ENCODE data around the gene GCK. TPM values are rescaled to one million over a fixed set of nuclear protein-coding genes. Genes with fewer than 3 reads are reported as not detected.
"Not testable (repeated sequence)": the region's sequence is repeated elsewhere in the genome, so short reads cannot be mapped to it uniquely, and the experiment has no call there.

The GCK gene
- total RNA-seq, 1 donor from 2014 or later, result 1.7 TPM

DNA sequence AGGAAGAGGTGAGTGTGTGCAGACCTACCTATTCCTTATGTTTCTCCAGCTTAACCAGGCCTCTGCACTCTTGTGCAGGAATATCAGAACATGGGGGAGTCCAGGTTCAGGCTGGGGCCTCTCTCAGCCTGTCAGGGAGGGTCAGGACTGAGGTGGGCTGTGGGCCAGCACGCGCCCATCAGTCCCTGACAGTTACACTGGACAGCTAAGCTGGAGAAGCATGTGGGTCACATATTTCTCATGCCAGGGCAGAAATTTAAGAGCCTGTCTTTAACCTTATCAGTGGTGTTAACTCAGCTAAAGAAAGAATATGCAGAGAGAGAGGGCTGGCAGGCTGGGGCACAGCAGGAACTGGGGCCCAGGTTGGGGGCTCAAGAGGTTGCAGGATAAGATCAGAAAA is 57.2 kb downstream of the GCK start:
- H3K4me3 ChIP-seq, result no peak overlapping the region
- H3K27me3 ChIP-seq, result no peaks in the 10 kb centered on the region
- no peaks in the 10 kb centered on the region for H3K36me3 ChIP-seq
- DNase-seq (ENCODE audit: extremely low spot score in 2 of 2), result no peak
- H3K27ac ChIP-seq, result no peak overlapping the region
- intact Hi-C loops (cut with DNase I), result no loop called here
- no peak for TF ChIP-seq POLR2AphosphoS5 (IDR thresholded peaks at IDR 0.05; ENCODE audit: insufficient read depth in 1 of 2, low read depth in 1 of 2)
- no peaks in the 10 kb centered on the region for H3K4me1 ChIP-seq
- H3K9me3 ChIP-seq, result no peaks in the 10 kb centered on the region

DNA sequence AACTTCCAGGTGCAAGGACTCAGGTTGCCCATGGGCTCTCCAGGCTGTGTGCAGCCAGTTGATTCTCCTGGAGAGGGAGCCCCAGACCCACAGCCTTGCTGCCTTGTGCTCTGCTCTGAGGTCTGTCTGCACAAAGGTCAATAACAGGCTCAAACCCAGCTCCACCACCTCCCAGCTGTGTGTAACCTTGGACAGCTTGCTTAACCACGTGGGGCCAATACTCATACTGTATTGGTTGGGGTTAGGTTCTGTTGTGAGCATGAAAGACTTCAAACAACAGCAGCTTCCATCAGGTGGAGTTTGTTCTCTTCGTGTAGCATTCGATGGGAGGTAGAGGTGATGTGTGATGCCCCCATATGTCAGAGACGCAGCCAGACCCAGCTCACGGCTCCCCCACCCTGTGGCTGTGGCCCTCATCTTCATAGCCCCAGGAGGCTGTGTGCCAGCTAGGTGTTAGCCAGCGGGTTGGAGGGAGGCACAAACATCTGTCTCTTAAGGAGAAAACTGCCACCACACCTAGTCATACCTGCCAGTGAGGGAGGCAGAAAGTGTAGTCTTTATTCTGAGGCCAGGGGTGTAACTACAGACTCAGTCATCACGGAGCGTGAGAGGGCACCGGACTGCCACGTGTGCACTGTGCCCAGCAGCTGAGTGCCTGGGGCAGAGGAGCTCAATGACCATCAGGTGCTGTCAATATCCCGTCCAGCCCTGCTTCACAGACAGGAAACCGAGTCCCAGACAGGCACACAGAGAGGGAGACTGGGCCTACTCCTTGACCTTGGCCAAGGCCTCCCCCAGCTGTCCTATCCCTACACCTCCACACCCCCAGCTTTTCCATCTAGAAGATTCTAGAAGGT is 57.8 kb downstream of the GCK start:
- H3K4me1 ChIP-seq, result no peaks in the 10 kb centered on the region
- intact Hi-C loops (cut with DNase I), result no loop called here
- TF ChIP-seq POLR2AphosphoS5 (IDR thresholded peaks at IDR 0.05; ENCODE audit: insufficient read depth in 1 of 2, low read depth in 1 of 2) (no peak), POLR2A (IDR thresholded peaks at IDR 0.05) (no peak)
- TF ChIP-seq, protein P1, sequence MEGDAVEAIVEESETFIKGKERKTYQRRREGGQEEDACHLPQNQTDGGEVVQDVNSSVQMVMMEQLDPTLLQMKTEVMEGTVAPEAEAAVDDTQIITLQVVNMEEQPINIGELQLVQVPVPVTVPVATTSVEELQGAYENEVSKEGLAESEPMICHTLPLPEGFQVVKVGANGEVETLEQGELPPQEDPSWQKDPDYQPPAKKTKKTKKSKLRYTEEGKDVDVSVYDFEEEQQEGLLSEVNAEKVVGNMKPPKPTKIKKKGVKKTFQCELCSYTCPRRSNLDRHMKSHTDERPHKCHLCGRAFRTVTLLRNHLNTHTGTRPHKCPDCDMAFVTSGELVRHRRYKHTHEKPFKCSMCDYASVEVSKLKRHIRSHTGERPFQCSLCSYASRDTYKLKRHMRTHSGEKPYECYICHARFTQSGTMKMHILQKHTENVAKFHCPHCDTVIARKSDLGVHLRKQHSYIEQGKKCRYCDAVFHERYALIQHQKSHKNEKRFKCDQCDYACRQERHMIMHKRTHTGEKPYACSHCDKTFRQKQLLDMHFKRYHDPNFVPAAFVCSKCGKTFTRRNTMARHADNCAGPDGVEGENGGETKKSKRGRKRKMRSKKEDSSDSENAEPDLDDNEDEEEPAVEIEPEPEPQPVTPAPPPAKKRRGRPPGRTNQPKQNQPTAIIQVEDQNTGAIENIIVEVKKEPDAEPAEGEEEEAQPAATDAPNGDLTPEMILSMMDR (IDR thresholded peaks at IDR 0.05), result no peak

DNA sequence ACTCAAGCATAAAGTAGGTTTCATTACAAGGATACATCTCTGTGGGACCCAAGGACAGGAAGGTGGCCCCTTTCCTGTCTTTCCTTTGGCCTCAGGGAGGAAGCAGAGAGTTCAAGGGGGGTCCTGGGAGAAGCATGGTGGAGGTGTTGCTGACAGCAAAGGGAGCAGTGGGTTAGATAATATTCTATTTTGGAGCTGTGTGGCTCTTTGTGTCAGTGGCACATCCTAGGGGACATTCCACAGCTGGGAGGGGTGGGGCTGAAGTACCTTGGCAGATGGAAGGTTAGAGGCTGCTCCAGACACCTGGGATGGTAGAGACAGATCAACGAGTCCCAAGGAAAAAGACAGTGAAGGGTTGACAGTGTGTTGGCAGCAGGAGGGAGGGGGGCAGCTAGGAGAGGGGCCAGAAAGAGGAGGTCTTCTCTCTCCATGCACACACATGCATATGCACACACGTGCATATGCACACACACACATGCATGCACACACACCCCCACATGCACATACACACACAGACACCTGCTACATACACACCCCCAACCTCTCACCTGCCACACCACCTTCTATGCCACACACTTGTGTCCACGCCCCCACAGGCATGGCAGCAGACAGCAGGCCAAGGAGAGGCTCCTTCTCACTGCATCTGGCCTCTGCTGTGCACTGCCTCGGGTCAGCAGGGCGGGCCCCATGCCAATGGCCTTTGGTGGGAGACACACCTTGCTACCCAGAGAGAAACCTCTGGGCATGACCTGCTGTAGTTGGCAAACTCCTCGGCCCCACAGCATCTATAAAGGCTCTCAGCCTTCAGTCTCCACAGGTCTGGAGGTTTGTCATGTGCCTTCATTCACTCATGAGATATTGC is 60.3 kb downstream of the GCK start:
- H3K9me3 ChIP-seq, result no peaks in the 10 kb centered on the region
- H3K27me3 ChIP-seq, result no peaks in the 10 kb centered on the region
- no peak for TF ChIP-seq POLR2A (IDR thresholded peaks at IDR 0.05)
- no peak for TF ChIP-seq POLR2AphosphoS5 (IDR thresholded peaks at IDR 0.05; ENCODE audit: insufficient read depth in 1 of 2, low read depth in 1 of 2)
- TF ChIP-seq, protein P1 (IDR thresholded peaks at IDR 0.05), result no peak
- no peaks in the 10 kb centered on the region for H3K36me3 ChIP-seq
- no peak for DNase-seq (ENCODE audit: extremely low spot score in 2 of 2)
- H3K4me1 ChIP-seq, result no peaks in the 10 kb centered on the region
- H3K4me3 ChIP-seq, result no peak overlapping the region
- H3K27ac ChIP-seq, result no peak overlapping the region
- intact Hi-C loops (cut with DNase I), result no loop called here

More for the DNA sequence above, 57.8 kb downstream of the GCK start:
- Histone ChIP-seq H3K9me3 (no peaks in the 10 kb centered on the region), H3K36me3 (no peaks in the 10 kb centered on the region), H3K4me3 (no peak overlapping the region), H3K27ac (no peak overlapping the region), H3K27me3 (no peaks in the 10 kb centered on the region)
- no peak for DNase-seq (ENCODE audit: extremely low spot score in 2 of 2)

DNA sequence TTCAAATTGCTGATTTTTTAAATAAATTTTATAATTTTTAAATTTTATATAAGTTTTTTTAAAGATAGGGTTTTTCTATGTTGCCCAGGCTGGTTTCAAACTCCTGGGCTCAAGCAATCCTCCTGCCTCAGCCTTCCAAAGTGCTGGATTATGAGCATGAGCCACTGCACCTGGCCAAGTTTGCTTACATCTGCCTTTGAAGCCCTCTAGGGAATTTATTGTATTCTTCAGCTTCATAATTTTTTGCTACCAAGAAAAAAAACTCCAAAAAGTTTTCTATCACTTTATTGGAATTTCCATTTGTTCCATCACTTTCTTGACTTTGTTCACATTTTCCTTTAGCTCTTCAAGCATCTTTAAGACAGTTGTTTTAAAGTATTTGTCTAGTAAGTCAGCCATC is 62.1 kb downstream of the GCK start:
- intact Hi-C loops (cut with DNase I), result no loop called here
- TF ChIP-seq, protein P1 (IDR thresholded peaks at IDR 0.05), result no peak
- no peak for TF ChIP-seq POLR2AphosphoS5 (IDR thresholded peaks at IDR 0.05; ENCODE audit: insufficient read depth in 1 of 2, low read depth in 1 of 2)
- no peak for TF ChIP-seq POLR2A (IDR thresholded peaks at IDR 0.05)
- H3K4me3 ChIP-seq, result no peak overlapping the region

DNA sequence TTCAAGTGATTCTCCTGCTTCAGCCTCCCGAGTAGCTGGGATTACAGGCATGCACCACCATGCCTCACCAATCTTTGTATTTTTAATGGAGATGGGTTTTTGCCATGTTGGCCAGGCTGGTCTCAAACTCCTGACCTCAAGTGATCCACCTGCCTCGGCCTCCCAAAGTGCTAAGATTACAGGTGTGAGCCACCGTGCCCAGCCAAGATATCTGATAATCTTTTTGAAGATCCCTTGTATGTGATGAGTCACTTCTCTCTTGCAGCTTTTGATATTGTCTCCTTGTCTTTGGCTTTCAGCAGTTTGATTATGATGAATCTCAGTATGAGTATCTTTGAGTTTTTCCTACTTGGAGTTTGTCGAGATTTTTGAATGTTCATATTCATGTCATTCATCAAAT is 62.7 kb downstream of the GCK start:
- H3K4me3 ChIP-seq; H3K9me3 ChIP-seq; intact Hi-C loops (cut with DNase I); H3K27ac ChIP-seq; H3K36me3 ChIP-seq; DNase-seq (ENCODE audit: extremely low spot score in 2 of 2); H3K27me3 ChIP-seq: not testable (repeated sequence)
- H3K4me1 ChIP-seq, result peaks cover 15% of the 10 kb centered on the region

More for the DNA sequence above, 62.1 kb downstream of the GCK start:
- H3K9me3 ChIP-seq, result no peaks in the 10 kb centered on the region
- H3K27me3 ChIP-seq, result no peaks in the 10 kb centered on the region
- no peak for DNase-seq (ENCODE audit: extremely low spot score in 2 of 2)
- H3K27ac ChIP-seq, result no peak overlapping the region
- peaks cover 9% of the 10 kb centered on the region for H3K4me1 ChIP-seq
- H3K36me3 ChIP-seq, result no peaks in the 10 kb centered on the region

Measured in vagina (tissue), 2 donors.